ENCODE results near the gene PTGER4. TPM values are rescaled to one million over a fixed set of nuclear protein-coding genes. Genes with fewer than 3 reads are reported as not detected.

The PTGER4 gene
- total and polyA plus RNA-seq, 7 experiments from 2014 or later, result 38.5 to 422 (median 56.0) TPM

DNA sequence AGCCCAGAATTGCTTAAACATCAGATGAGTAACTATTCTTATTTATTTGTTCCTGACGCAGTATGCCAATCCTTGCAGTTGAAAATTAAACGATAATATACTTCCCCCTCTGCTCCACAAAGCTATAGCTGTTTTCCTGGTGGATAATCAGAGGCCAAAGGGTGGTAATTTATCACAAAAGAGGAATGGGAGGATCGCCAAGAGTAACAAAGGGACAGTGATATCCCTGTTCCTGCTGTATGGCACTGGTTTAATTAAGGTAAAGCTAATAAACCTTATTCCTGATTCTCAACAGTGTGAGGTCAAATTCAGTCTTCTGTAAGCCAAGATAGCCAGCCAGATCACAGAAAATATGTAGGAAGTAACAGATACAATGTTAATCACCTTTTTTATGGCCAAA, 33.4 kb upstream of the PTGER4 start:
- Histone ChIP-seq H3K4me1 (ENCODE audit: control insufficient read depth in 2 of 2, insufficient read depth in 2 of 2, low read length in 2 of 2) (peaks cover 18 to 21% of the 10 kb centered on the region in 2 donors), H3K4me3 (ENCODE audit: low read length) (no peak overlapping the region), H3K36me3 (ENCODE audit: control insufficient read depth in 2 of 3, insufficient read depth in 3 of 3, low read length in 3 of 3) (no peaks in the 10 kb centered on the region), H3K27me3 (ENCODE audit: control insufficient read depth in 2 of 2, insufficient read depth in 2 of 2, low read length in 2 of 2) (no peaks in the 10 kb centered on the region), H3K27ac (ENCODE audit: low read depth, low read length) (no peak overlapping the region), H3K9me3 (ENCODE audit: control insufficient read depth in 2 of 3, low read length in 3 of 3) (no peaks in the 10 kb centered on the region)
- intact Hi-C loops (cut with micrococcal nuclease), result loop anchor here in 1 of 2 donors (5.0 kb wide), 1 partner anchor 69 kb away; no protein-coding TSS in a partner anchor
- POLR2A ChIA-PET, result no interaction called here
- Mint-ChIP-seq H3K27ac (no peak overlapping the region), H3K4me3 (no peak overlapping the region), H3K4me1 (peaks cover 24 to 41% (median 35%) of the 10 kb centered on the region in 7 donors), H3K36me3 (peaks cover 0 to 64% (median 7%) of the 10 kb centered on the region in 5 donors), H3K9me3 (peaks cover 0 to 22% (median 3%) of the 10 kb centered on the region in 11 donors), H3K27me3 (no peaks in the 10 kb centered on the region)
- CTCF ChIA-PET, result no interaction called here
- ATAC-seq (no peak), DNase-seq (no peak)

DNA sequence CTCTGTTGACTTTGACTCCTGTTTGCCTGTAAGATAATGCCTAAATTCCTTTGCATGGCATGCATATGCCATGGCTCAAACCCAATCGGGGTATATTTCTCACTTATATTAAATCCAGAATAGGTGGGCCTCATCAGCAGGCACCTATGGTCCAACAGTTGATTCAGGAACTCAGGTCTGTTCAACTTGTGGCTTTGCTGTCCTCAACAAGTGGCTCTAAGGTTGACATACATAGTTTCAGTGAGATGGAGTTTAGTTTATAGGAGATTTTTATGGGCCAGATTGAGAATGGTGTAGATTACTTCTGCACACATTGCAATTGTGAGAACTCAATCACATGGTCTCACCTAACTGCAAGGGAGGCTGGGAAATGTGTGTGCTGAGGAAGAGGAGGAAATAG, 31.6 kb upstream of the PTGER4 start:
- Mint-ChIP-seq H3K27me3 (no peaks in the 10 kb centered on the region), H3K4me3 (peak overlapping the region in 3 of 10 donors; percentile 4 to 54 (median 41)), H3K36me3 (peaks cover 0 to 55% (median 7%) of the 10 kb centered on the region in 5 donors), H3K4me1 (peaks cover 39 to 47% (median 45%) of the 10 kb centered on the region in 7 donors), H3K9me3 (peaks cover 0 to 21% (median 3%) of the 10 kb centered on the region in 11 donors), H3K27ac (peak overlapping the region in 5 of 9 donors; percentile 20 to 97 (median 87))
- Histone ChIP-seq H3K27me3 (ENCODE audit: control insufficient read depth in 2 of 2, insufficient read depth in 2 of 2, low read length in 2 of 2) (no peaks in the 10 kb centered on the region), H3K27ac (ENCODE audit: low read depth, low read length) (no peak overlapping the region), H3K36me3 (ENCODE audit: control insufficient read depth in 2 of 3, insufficient read depth in 3 of 3, low read length in 3 of 3) (no peaks in the 10 kb centered on the region), H3K4me3 (ENCODE audit: low read length) (no peak overlapping the region), H3K4me1 (ENCODE audit: control insufficient read depth in 2 of 2, insufficient read depth in 2 of 2, low read length in 2 of 2) (peaks cover 29 to 34% of the 10 kb centered on the region in 2 donors), H3K9me3 (ENCODE audit: control insufficient read depth in 2 of 3, low read length in 3 of 3) (no peaks in the 10 kb centered on the region)
- intact Hi-C loops (cut with micrococcal nuclease), result loop anchor here in 1 of 2 donors (5.0 kb wide), 1 partner anchor 71 kb away; no protein-coding TSS in a partner anchor
- ATAC-seq (no peak), DNase-seq (no peak)
- CTCF ChIA-PET, result no interaction called here
- POLR2A ChIA-PET, result interaction anchor here (0.9 to 8.6 kb wide), 3 partner anchors 20 to 187 kb away, joined by 3 to 79 read pairs (median 3); partner anchors contain the start of genes PTGER4 and RPL37

DNA sequence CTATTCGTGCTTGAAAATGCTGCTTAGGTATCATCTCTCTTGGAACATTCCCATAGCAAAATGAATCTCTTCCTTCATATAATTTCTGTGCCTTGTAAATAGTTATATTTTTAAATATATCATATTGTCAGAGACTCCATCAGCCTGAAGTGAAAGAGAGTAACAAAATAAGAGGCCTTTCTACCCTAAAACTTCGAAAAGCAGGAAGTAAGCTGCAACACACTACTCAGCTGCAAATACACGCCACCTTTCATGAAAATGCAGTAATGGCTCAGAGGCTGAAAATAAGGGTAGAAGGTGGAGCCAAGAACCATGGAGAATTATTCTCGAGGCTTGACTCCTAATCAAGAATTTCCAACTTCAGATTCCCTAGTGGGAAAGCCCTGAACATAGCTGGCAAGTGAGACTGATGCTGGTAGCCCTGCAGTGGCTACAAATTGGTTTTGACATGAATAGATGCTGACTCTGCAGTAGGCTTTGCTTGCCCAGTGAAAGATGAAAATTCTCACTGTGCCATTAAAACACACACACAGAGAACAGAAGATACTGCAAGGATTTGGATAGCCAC, 30.2 kb upstream of the PTGER4 start:
- intact Hi-C loops (cut with micrococcal nuclease), result loop anchor here (1.0 to 10.0 kb wide), 6 partner anchors 26 to 1475 kb away; partner anchors contain the start of gene PTGER4 (in 1 of the 2)
- peak in 6 of 9 donors; percentile 38 to 62 (median 52) for DNase-seq
- peaks cover 0 to 45% (median 7%) of the 10 kb centered on the region in 5 donors for H3K36me3 Mint-ChIP-seq
- Histone ChIP-seq H3K36me3 (ENCODE audit: control insufficient read depth in 2 of 3, insufficient read depth in 3 of 3, low read length in 3 of 3) (no peaks in the 10 kb centered on the region), H3K9me3 (ENCODE audit: control insufficient read depth in 2 of 3, low read length in 3 of 3) (no peaks in the 10 kb centered on the region), H3K4me1 (ENCODE audit: control insufficient read depth in 2 of 2, insufficient read depth in 2 of 2, low read length in 2 of 2) (peaks cover 40 to 43% of the 10 kb centered on the region in 2 donors), H3K27ac (ENCODE audit: low read depth, low read length) (peak overlapping the region; percentile 63), H3K27me3 (ENCODE audit: control insufficient read depth in 2 of 2, insufficient read depth in 2 of 2, low read length in 2 of 2) (no peaks in the 10 kb centered on the region), H3K4me3 (ENCODE audit: low read length) (no peak overlapping the region)
- CTCF ChIA-PET, result interaction anchor here (2.1 kb wide), 1 partner anchor 32 kb away, joined by 5 read pairs; no protein-coding TSS in a partner anchor
- peaks cover 0 to 15% (median 0%) of the 10 kb centered on the region in 11 donors for H3K9me3 Mint-ChIP-seq
- peak overlapping the region in 9 of 10 donors; percentile 20 to 75 (median 54) for H3K4me3 Mint-ChIP-seq
- peak; percentile 63 for ATAC-seq
- peak overlapping the region; percentile 71 to 97 (median 90) for H3K27ac Mint-ChIP-seq
- H3K4me1 Mint-ChIP-seq, result peaks cover 51 to 61% (median 58%) of the 10 kb centered on the region in 7 donors
- POLR2A ChIA-PET, result interaction anchor here (0.6 to 8.6 kb wide), 5 partner anchors 25 to 239 kb away, joined by 3 to 79 read pairs (median 3); partner anchors contain the start of gene PTGER4
- H3K27me3 Mint-ChIP-seq, result no peaks in the 10 kb centered on the region

GRCh38 chr5:40651201-40651600, 28.5 kb upstream of the PTGER4 start:
- ATAC-seq, result no peak

DNA sequence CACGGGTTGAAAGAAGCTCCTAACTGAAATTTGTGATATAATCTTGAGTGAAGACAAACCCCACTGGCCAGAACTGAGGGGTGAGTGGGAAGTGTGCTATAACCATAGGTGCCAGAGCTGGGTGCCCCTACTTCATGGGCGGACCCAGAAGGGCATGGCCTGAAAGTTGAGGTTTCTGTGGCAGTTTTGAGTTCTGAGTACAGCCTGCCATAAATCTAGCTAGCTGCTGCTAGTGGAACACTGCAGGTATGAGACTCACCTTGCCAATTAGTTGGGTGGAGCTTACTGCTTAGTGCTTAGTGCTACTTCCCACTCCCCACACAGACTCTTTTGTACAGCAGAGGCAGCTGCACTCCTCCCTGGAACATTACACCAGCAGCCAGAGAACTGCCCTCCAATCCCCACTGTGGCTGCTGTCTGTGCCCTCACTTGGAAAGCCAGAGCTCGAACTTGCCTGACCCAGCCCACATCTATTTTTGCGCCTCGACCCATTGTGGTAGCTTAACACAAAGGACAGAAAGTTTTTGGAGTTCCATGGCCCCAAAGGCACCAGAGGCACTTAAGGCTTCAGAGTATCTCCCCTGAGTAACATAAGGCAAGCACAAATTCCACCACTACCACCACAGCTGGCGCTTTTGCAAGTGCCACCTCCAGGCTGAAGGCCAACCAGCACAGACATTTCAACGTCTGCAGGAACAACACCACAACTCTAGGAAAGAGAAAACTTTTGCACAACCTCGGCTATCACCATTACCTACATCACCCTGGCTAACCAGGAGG, 27.1 kb upstream of the PTGER4 start:
- Mint-ChIP-seq H3K9me3 (peaks cover 0 to 15% (median 0%) of the 10 kb centered on the region in 11 donors), H3K4me1 (peaks cover 63 to 83% (median 78%) of the 10 kb centered on the region in 7 donors), H3K36me3 (peaks cover 0 to 31% (median 4%) of the 10 kb centered on the region in 5 donors), H3K4me3 (peak overlapping the region; percentile 39 to 88 (median 82)), H3K27me3 (no peaks in the 10 kb centered on the region), H3K27ac (peak overlapping the region; percentile 89 to 96 (median 94))
- no peaks in the 10 kb centered on the region for H3K27me3 ChIP-seq (ENCODE audit: control insufficient read depth in 2 of 2, insufficient read depth in 2 of 2, low read length in 2 of 2)
- no peaks in the 10 kb centered on the region for H3K9me3 ChIP-seq (ENCODE audit: control insufficient read depth in 2 of 3, low read length in 3 of 3)
- H3K27ac ChIP-seq (ENCODE audit: low read depth, low read length), result peak overlapping the region; percentile 74
- ATAC-seq (peak; percentile 50), DNase-seq (peak in 3 of 9 donors; percentile 25 to 37 (median 27))
- CTCF ChIA-PET, result interaction anchor here (0.9 to 1.7 kb wide), 5 partner anchors 17 to 34 kb away, joined by 3 to 6 read pairs (median 4); no protein-coding TSS in a partner anchor
- intact Hi-C loops (cut with micrococcal nuclease), result loop anchor here (1.0 to 10.0 kb wide), 4 partner anchors 27 to 1478 kb away; partner anchors contain the start of gene PTGER4 (in 1 of the 2)
- peaks cover 48 to 54% of the 10 kb centered on the region in 2 donors for H3K4me1 ChIP-seq (ENCODE audit: control insufficient read depth in 2 of 2, insufficient read depth in 2 of 2, low read length in 2 of 2)
- POLR2A ChIA-PET, result interaction anchor here (0.6 to 8.6 kb wide), 15 partner anchors 13 to 1461 kb away, joined by 3 to 79 read pairs (median 4); partner anchors contain the start of gene PTGER4
- H3K4me3 ChIP-seq (ENCODE audit: low read length), result peak overlapping the region; percentile 15
- H3K36me3 ChIP-seq (ENCODE audit: control insufficient read depth in 2 of 3, insufficient read depth in 3 of 3, low read length in 3 of 3), result no peaks in the 10 kb centered on the region

More at GRCh38 chr5:40651201-40651600, 28.5 kb upstream of the PTGER4 start:
- CTCF ChIA-PET, result no interaction called here
- H3K4me1 Mint-ChIP-seq, result peaks cover 63 to 75% (median 73%) of the 10 kb centered on the region in 7 donors
- peak overlapping the region; percentile 63 for H3K27ac ChIP-seq (ENCODE audit: low read depth, low read length)
- H3K27me3 Mint-ChIP-seq, result no peaks in the 10 kb centered on the region
- no peak overlapping the region for H3K4me3 ChIP-seq (ENCODE audit: low read length)
- no peak overlapping the region for H3K4me3 Mint-ChIP-seq
- H3K36me3 ChIP-seq (ENCODE audit: control insufficient read depth in 2 of 3, insufficient read depth in 3 of 3, low read length in 3 of 3), result no peaks in the 10 kb centered on the region
- H3K9me3 ChIP-seq (ENCODE audit: control insufficient read depth in 2 of 3, low read length in 3 of 3), result no peaks in the 10 kb centered on the region
- POLR2A ChIA-PET, result interaction anchor here (0.6 to 8.6 kb wide), 7 partner anchors 8 to 981 kb away, joined by 3 to 79 read pairs (median 5); partner anchors contain the start of gene PTGER4
- intact Hi-C loops (cut with micrococcal nuclease), result loop anchor here in 1 of 2 donors (5.0 to 10.0 kb wide), 2 partner anchors 44 to 1476 kb away; no protein-coding TSS in a partner anchor
- H3K9me3 Mint-ChIP-seq, result peaks cover 0 to 9% (median 0%) of the 10 kb centered on the region in 11 donors
- peaks cover 48 to 54% of the 10 kb centered on the region in 2 donors for H3K4me1 ChIP-seq (ENCODE audit: control insufficient read depth in 2 of 2, insufficient read depth in 2 of 2, low read length in 2 of 2)
- peaks cover 0 to 31% (median 4%) of the 10 kb centered on the region in 5 donors for H3K36me3 Mint-ChIP-seq
- H3K27ac Mint-ChIP-seq, result peak overlapping the region in 2 of 9 donors; percentile 87 to 97
- DNase-seq, result no peak
- no peaks in the 10 kb centered on the region for H3K27me3 ChIP-seq (ENCODE audit: control insufficient read depth in 2 of 2, insufficient read depth in 2 of 2, low read length in 2 of 2)
